GM21447 (cell line): ENCODE measurements around the gene FAM241B.

ENCODE experiments used
- ATAC-seq: cut with Tn5 transposase; IDR thresholded peaks from one replicate; pipeline ENCODE4 v1.9.1; 2021; ENCODE audit not compliant: unreplicated experiment

The FAM241B gene

DNA sequence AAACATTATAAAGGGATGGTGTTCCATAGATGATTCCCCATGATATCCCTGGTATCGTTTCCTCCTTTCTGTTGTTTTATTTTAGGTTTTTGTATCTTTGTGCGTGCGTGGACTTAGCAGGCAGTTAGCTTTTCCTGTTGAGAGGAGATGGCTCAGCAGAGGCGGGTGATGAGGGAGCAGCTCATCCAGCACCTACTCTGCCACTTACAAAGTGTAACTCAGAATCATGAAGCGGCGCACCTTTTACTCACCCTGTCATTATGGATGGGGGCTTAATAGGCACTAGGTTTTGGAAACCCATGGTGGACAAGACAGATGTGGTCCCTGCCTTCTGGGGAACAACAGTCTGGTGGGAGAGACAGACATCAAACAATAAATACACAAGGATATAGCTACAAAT lies 17.1 kb downstream of the FAM241B start:
- ATAC-seq: no peak

DNA sequence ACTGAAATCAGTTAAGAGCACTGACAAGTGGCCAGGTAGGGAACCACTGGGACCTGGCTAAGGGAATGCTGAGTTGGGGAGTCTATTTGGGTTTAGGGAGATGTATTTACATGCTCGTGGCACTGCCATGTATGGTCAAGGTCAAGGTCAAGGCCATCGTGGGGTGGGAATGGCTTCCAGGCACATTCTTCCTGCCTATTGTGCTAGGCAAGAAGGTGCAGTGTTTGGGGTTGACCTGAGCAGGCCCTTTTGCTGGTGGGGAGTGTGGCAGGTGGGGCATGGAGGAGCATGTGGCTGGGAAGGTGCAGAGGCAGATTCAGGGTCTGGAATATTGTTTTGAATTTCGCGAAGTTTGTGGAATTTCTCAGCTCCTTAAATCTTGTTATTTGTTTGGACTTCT lies 17.8 kb downstream of the FAM241B start:
- ATAC-seq: no peak

GRCh38 chr10:69648461-69648860 lies 18.4 kb downstream of the FAM241B start:
- no peak for ATAC-seq

DNA sequence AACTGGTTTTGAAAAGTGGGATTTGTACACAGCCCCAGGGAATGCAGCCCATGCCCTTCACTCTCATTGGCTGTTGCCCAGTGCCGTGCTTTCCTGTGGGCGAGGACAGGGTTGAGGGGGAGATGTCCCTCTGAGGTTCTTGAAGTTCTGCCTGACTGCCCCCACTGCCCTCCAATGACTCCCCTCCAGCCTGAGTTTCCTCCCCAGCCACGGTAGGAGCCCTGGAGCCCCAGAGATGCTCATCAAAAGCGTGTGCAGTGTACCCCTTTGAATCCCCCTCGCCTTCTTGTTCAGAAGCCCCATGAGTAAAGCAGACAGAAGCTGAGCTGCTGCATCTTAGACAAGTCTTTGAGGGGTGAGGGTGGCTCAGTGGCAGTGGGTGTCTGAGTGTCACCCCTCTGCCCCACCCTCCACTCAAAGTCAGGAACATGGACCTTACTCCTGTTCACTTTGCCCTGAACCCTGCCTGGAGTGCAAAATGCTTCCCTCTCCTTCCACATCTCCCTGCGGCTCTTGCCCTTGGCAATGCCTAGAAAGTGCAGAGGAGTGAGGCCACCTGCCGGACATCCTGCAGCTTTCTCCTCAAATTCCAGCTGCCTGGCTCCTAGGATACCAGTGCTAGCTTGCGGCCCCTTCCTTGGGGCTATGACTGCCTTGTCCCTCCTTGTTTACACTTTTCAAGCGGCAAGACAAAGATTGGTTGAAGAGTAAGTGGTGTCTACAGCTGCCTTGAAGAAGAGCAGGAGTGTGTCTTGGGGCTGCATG lies 19.9 kb downstream of the FAM241B start:
- ATAC-seq: no peak

- no peak for ATAC-seq
Observed at GRCh38 chr10:69650589-69651261, 20.7 kb downstream of the FAM241B start.

- ATAC-seq: no peak
Observed at GRCh38 chr10:69651362-69651761, 21.3 kb downstream of the FAM241B start.

GRCh38 chr10:69652111-69652856 lies 22.2 kb downstream of the FAM241B start:
- no peak for ATAC-seq

DNA sequence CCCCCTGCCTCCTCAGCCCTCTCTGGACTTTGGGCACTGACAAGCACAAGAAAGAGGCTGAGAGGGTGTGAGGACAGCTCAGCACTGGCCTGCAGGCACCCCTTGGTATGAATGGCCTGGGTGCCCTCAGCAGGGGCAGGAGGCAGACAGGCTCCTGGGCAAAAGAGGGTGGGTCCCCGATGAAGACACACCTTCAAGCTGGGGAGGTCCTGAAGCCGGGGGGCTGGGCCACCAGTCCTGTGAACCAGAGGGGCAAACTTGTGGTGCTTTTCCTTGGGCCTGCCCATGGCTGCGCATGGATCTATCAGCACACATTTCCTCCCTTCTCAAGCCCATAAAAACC lies 22.8 kb downstream of the FAM241B start:
- ATAC-seq: no peak

GRCh38 chr10:69653561-69653960 lies 23.5 kb downstream of the FAM241B start:
- no peak for ATAC-seq

DNA sequence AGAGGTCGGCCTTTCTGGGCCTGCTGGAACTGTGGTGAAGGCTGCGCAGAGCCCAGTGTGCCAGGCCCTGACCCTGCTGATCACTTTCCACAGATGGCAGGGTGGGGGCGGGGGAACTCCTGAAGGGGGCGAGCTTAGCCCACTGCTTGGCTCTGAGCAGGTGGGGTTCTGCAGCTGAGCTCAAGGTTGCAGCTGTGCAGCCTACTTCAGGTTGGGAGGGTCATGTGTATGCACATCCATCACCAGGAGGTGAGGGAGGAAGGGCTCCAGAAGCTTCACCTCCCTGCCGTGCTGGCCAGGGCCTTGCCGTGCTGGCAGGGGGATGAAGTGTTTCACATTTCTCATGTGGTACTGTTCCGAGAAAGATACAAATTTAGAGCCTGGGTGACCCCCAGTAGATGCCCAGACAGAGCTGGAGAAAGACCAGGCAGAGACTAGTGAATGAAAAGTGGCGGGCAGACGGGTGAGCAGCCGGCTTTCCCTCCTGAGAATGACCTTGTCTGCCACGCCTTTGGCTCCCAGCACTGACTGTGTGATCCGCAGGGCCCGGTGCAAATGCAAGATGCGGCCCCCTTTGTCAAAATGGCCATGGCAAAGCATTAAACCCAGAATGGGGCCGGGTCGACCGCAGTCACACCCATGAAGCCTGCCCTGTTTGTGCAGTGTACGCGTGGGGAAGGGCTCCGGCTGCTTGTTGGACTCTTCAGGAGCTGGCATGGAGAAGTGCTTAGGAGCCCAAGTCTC lies 25.2 kb downstream of the FAM241B start:
- no peak for ATAC-seq

DNA sequence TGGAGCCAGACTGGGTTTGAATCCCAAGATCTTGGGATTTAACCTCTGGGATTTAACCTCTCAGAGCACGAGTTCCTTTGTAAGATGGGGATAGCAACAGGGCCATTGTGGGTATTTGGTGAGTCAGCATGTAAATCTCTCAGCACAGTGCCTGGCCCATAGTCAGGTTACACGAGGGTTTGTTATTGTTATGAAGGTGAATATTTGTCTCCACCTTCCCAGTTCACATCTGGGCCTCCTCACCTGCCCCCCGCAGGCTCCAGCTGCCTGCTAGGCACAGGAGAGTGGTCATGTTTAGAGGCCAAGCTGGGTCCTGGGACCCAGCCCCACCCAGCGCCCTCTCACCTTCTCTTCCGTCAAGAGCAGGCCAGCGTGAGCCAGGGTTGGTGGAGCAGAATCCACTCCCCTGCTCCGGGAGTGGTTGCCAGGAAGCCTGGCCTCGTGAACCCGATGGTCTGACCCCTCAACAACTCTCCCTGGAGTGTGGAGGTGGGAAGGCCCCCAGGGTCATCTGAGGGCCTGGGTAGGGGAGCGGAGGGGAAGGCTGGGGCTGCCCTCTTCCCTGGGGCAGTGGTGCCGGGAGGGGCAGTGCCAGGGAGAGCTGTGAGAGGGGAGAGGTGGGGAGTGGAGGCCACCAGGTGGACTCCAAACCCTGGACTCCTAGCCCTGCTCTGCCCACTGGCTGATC lies 26.0 kb downstream of the FAM241B start:
- no peak for ATAC-seq

DNA sequence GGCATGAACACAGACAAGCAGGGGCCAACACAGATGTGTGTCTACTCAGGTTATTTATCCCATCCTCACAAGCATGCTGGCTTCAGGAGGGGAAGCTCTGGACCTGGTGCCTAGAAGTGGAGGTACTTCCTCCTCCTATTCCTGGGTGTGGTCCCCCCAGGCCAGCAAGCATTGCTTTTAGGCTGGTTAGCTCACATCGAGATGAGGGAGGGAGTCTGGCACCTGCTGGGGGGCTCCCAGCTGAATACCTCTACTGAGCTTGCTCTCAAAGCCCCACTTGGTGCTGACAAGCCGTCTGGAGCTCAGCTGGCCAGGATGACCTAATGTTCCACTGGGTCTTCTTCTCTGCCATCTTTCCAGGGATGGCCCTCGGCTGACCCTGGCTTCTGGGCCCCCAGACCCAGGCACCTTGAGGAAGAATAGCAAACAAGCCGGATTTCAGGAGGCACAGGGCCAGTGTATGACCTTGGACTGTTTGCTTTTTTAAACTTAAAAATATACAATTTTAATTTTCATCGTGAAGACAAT lies 26.8 kb downstream of the FAM241B start:
- no peak for ATAC-seq

- no peak for ATAC-seq
Observed at GRCh38 chr10:69657430-69657829, 27.4 kb downstream of the FAM241B start.

GRCh38 chr10:69657866-69658265 lies 27.8 kb downstream of the FAM241B start:
- no peak for ATAC-seq

- ATAC-seq: no peak
Observed at GRCh38 chr10:69659241-69660038, 29.4 kb downstream of the FAM241B start.

- no peak for ATAC-seq
Observed at GRCh38 chr10:69660296-69660695, 30.2 kb downstream of the FAM241B start.

DNA sequence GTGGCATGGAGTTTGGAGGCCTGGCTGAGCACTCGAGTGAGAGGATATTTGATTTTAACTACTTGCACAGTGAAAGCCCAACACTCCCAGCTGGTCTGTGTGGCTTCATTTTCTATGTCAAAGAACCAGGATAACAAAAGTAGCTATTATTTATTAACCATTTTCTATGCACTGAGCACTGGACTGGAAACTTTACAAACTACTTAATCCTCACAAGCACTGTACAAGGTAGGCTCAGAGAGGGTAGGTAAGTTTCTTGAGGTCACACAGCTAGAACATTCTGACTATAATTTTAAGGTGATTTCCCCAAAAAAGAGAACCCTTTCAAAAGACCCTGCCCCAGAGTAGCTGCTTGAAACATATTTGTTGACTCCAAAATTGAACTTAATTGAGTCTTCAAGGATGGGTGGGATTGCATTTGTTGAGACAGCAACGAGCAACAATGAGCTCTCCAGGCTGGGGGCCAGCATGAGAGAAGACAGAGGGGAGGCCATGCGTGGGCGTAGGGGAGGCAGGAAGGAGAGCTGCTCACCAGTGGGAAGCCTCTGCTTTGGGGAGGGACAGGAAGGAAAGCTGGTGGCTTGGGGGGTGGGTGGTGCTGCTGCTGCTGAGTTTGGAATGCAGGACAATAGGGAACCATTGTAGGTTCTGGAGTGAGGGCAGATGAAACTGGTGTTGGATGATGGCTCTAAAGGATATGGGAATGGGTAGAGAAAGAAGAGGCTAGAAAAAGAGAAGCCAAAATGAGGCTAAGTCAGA lies 31.5 kb downstream of the FAM241B start:
- no peak for ATAC-seq

- no peak for ATAC-seq
Observed at GRCh38 chr10:69662173-69662877, 32.3 kb downstream of the FAM241B start.
